VCaP (cell line): ENCODE measurements around the gene IPO7.
"Not testable (repeated sequence)": the region's sequence is repeated elsewhere in the genome, so short reads cannot be mapped to it uniquely, and the experiment has no call there.

Source experiments
- H3K27ac ChIP-seq: fragments of 450-650 bp; 2 replicates; pipeline ENCODE4 v1.5.1; 2017
- CTCF ChIP-seq: fragments of 450-650 bp; conservative IDR thresholded peaks from 2 replicates; pipeline ENCODE4 v1.5.1; 2017; ENCODE audit warnings: mild to moderate bottlenecking, moderate library complexity

Gene IPO7

DNA sequence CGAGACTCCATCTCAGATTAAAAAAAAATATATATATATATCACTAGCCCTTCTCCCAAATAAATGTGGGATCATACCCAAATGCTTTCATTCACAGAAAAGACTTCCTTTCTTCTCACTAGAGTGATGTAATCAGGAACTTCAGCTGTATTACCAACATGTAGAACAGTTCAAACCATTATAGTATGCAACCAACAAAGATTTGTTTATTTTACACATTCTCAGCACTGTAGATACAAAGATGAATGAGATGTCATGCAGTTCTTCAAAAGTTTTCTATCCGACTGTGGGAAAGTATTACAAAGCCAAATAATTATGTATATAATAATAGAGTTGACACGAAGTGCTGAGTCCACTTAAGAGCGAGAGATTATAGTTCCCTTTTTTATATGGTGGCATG is 54.2 kb downstream of the IPO7 start:
- TF ChIP-seq CTCF: no peak
- no peak overlapping the region for H3K27ac ChIP-seq

GRCh38 chr11:9446230-9446629 is 61.8 kb downstream of the IPO7 start:
- TF ChIP-seq CTCF: no peak
- H3K27ac ChIP-seq: no peak overlapping the region

- H3K27ac ChIP-seq: no peak overlapping the region
- no peak for TF ChIP-seq CTCF
Measured at GRCh38 chr11:9448576-9449352, 64.3 kb downstream of the IPO7 start.

DNA sequence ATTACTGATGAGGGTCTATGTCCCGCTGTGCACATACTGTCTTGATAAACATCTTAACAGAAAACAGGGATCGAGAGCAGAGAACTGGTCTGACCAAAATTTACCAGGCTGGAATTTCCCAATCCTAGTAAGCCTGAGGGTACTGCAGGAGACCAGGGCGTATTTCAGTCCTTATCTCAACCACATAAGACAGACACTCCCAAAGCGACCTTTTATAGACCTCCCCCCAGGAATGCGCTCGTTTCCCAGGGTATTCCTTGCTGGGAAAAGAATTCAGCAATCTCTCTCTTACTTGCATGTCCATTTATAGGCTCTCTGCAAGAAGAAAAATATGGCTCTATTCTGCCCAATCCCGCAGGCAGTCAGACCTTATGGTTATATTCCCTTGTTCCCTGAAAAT is 67.6 kb downstream of the IPO7 start:
- not testable (repeated sequence) for H3K27ac ChIP-seq

DNA sequence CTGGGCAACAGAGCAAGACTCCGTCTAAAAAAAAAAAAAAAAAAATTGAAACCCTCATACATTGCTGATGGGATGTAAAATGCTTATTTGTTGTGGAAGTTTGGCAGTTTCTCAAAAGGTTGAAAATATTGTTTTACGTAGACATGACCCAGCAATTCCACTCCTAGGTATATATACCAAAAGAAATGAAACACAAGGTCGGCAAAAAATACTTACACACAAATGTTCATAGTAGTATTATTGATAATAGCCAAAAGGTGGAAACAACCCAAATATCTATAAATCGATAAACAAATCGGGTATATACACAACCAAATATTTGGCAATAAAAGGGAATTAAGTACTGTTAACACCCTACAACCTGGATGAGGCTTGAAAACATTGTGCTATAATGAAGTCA is 71.3 kb downstream of the IPO7 start:
- H3K27ac ChIP-seq: no peak overlapping the region
- TF ChIP-seq CTCF: no peak

DNA sequence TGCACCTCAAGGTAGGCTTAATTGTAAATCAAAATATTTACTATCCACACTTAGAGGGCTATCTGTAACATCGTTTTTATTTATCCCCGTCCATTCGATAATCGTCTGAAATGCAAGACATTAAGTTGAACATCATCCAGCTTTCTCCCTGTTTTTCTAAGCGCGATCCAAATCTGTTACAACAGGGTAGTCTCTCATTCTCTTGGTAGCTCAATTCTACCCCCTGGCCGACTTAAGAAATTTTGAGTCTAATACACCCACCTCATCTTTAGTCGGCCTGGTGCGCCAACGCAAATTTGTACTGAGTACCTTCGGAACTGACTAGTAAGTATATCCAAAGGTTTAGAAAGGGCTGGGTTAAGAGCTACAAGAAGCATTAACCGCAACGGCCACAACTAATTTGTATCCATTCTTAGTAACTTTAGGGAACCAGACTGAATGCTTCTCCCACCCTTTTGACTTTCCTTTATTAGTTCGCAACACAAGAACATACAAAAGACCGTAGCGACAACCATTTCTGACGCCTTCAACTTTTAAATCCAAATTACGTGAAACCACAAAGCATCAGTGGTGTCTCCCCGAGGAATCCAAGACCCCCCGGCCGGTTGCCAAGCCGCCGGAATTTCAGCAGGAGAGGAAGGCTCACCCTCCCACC is 75.3 kb downstream of the IPO7 start:
- peak overlapping the region; percentile 99 for H3K27ac ChIP-seq
- no peak for TF ChIP-seq CTCF

GRCh38 chr11:9460322-9461062 is 76.0 kb downstream of the IPO7 start, which contains the start of gene ZNF143:
Gene ZNF143 (plus strand): TSS chr11:9461012. CDS start chr11:9471309, 10,297 bp downstream.
- peak within 1 kb of the TSS; percentile 99 for H3K27ac ChIP-seq
- no peak for TF ChIP-seq CTCF
